Measurements from ENCODE around the gene EIF3A. TPM values are rescaled to one million over a fixed set of nuclear protein-coding genes. Genes with fewer than 3 reads are reported as not detected.

Gene EIF3A
- polyA plus RNA-seq (2013, experiment 1 of 2): 130 TPM
- polyA plus RNA-seq (2013, experiment 2 of 2): 144 TPM

DNA sequence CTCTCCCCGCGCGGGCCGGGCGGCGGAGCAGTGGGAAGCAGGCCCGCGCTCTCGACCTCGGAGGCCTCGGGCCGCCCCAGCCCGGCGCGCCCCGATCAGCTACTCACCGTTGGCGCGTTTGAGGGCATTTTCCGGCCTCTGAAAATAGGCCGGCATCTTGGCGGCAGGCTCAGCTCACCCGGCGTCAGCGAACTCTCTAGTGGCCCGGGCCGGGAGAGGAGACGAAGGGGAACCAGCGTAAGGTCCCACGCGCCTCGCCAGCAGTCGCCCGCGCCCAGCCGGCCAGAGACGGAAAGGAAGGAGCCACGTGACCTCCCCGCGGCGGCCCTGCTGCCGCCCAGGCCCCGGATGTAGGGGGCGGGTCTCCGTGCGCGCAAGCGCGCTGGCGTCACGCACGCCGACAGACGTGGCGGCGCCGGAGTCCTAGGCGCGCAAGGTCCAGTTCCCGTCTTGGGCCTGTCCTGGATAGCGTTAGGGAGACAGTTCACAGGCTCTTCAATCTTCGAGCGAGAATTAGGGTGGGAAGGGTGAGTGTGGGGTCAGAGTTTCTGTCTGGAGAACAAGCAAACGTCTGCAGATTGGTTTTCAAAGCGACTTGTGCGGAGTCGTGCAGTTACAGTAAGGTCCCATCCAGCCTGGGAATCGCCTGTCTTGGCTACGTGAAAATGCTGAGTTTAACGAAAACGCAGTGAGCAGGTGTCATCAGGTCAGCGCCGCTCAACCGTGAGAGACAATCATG, at the start of gene EIF3A:
Gene EIF3A, minus strand, starts transcription at position 297 of the 739 bp plus-strand sequence. Its CDS starts 141 bp downstream, at position 156.
- WGBS, 2 experiments (ENCODE audit: insufficient coverage in 2 of 2): 0 to 1% methylated on average over 49 to 56 of the region's 74 CpGs
- Histone ChIP-seq H3K36me3 (ENCODE audit: control insufficient read depth, insufficient read depth, low read length) (peaks cover 30% of the 10 kb centered on the region), H3K4me1 (ENCODE audit: control insufficient read depth, insufficient read depth, low read length, poor library complexity, severe bottlenecking) (no peaks in the 10 kb centered on the region), H3K27ac (ENCODE audit: low read depth, low read length, severe bottlenecking) (peak within 1 kb of the TSS; percentile 99), H3K4me3 (ENCODE audit: extremely low read depth, insufficient read depth, low read length, poor library complexity, severe bottlenecking) (peak within 1 kb of the TSS; percentile 97), H3K9me3 (ENCODE audit: control insufficient read depth, low read length) (no peaks in the 10 kb centered on the region)

- Histone ChIP-seq H3K9me3 (ENCODE audit: control insufficient read depth, low read length) (no peaks in the 10 kb centered on the region), H3K4me1 (ENCODE audit: control insufficient read depth, insufficient read depth, low read length, poor library complexity, severe bottlenecking) (no peaks in the 10 kb centered on the region), H3K36me3 (ENCODE audit: control insufficient read depth, insufficient read depth, low read length) (peaks cover 96% of the 10 kb centered on the region), H3K27ac (ENCODE audit: low read depth, low read length, severe bottlenecking) (no peak overlapping the region), H3K4me3 (ENCODE audit: extremely low read depth, insufficient read depth, low read length, poor library complexity, severe bottlenecking) (no peak overlapping the region)
- WGBS, 2 experiments (ENCODE audit: insufficient coverage in 2 of 2): 100% methylated on average over 1 of the region's 4 CpGs
These were observed 49.1 kb upstream of the EIF3A start for GRCh38 chr10:119129721-119130120.

GRCh38 chr10:119125942-119126341, 45.3 kb upstream of the EIF3A start:
- WGBS, 2 experiments (ENCODE audit: insufficient coverage in 2 of 2): 100% methylated on average over 1 to 2 of the region's 2 CpGs
- Histone ChIP-seq H3K4me1 (ENCODE audit: control insufficient read depth, insufficient read depth, low read length, poor library complexity, severe bottlenecking) (no peaks in the 10 kb centered on the region), H3K4me3 (ENCODE audit: extremely low read depth, insufficient read depth, low read length, poor library complexity, severe bottlenecking) (no peak overlapping the region), H3K36me3 (ENCODE audit: control insufficient read depth, insufficient read depth, low read length) (peaks cover 99% of the 10 kb centered on the region), H3K9me3 (ENCODE audit: control insufficient read depth, low read length) (no peaks in the 10 kb centered on the region), H3K27ac (ENCODE audit: low read depth, low read length, severe bottlenecking) (no peak overlapping the region)

DNA sequence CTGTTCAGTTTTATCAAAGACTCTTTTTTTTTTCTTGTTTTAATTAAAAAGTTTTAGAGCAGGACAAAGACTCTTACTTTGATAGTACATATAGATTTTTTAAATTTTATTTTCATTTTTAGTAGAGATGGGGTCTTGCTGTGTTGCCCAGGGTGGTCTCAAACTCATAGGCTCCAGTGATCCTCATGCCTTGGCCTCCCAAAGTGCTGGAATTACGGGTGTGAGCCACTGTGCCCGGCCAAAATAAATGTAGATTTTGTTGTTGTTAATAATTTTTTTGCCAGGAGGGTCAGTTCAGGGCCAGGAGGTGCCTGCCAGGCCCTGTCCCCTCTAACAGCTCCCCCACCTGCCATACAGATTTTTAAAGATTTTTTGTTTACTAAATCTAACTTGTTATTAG, 40.3 kb upstream of the EIF3A start:
- peaks cover 3% of the 10 kb centered on the region for H3K4me1 ChIP-seq (ENCODE audit: control insufficient read depth, insufficient read depth, low read length, poor library complexity, severe bottlenecking)
- H3K9me3 ChIP-seq (ENCODE audit: control insufficient read depth, low read length): no peaks in the 10 kb centered on the region
- no peak overlapping the region for H3K27ac ChIP-seq (ENCODE audit: low read depth, low read length, severe bottlenecking)
- WGBS, 2 experiments (ENCODE audit: insufficient coverage in 2 of 2): 100% methylated on average over 1 to 2 of the region's 2 CpGs
- no peak overlapping the region for H3K4me3 ChIP-seq (ENCODE audit: extremely low read depth, insufficient read depth, low read length, poor library complexity, severe bottlenecking)
- peaks cover 94% of the 10 kb centered on the region for H3K36me3 ChIP-seq (ENCODE audit: control insufficient read depth, insufficient read depth, low read length)

GRCh38 chr10:119120413-119120867, 39.8 kb upstream of the EIF3A start:
- H3K4me1 ChIP-seq (ENCODE audit: control insufficient read depth, insufficient read depth, low read length, poor library complexity, severe bottlenecking): peaks cover 5% of the 10 kb centered on the region
- H3K36me3 ChIP-seq (ENCODE audit: control insufficient read depth, insufficient read depth, low read length): peaks cover 94% of the 10 kb centered on the region
- no peak overlapping the region for H3K27ac ChIP-seq (ENCODE audit: low read depth, low read length, severe bottlenecking)
- H3K4me3 ChIP-seq (ENCODE audit: extremely low read depth, insufficient read depth, low read length, poor library complexity, severe bottlenecking): no peak overlapping the region
- H3K9me3 ChIP-seq (ENCODE audit: control insufficient read depth, low read length): no peaks in the 10 kb centered on the region
- WGBS, 2 experiments (ENCODE audit: insufficient coverage in 2 of 2): 93 to 100% methylated on average over 1 to 3 of the region's 4 CpGs

- Histone ChIP-seq H3K9me3 (ENCODE audit: control insufficient read depth, low read length) (no peaks in the 10 kb centered on the region), H3K4me3 (ENCODE audit: extremely low read depth, insufficient read depth, low read length, poor library complexity, severe bottlenecking) (no peak overlapping the region), H3K36me3 (ENCODE audit: control insufficient read depth, insufficient read depth, low read length) (peaks cover 94% of the 10 kb centered on the region), H3K4me1 (ENCODE audit: control insufficient read depth, insufficient read depth, low read length, poor library complexity, severe bottlenecking) (peaks cover 5% of the 10 kb centered on the region), H3K27ac (ENCODE audit: low read depth, low read length, severe bottlenecking) (no peak overlapping the region)
- WGBS, 2 experiments (ENCODE audit: insufficient coverage in 2 of 2): 100% methylated on average over 1 of the region's 1 CpG; no CpG with 5 or more reads in 1 of the 2 experiments
These were observed 38.8 kb upstream of the EIF3A start for GRCh38 chr10:119119400-119119799.

GRCh38 chr10:119118231-119118630, 37.6 kb upstream of the EIF3A start:
- H3K9me3 ChIP-seq (ENCODE audit: control insufficient read depth, low read length): no peaks in the 10 kb centered on the region
- peaks cover 92% of the 10 kb centered on the region for H3K36me3 ChIP-seq (ENCODE audit: control insufficient read depth, insufficient read depth, low read length)
- no peak overlapping the region for H3K27ac ChIP-seq (ENCODE audit: low read depth, low read length, severe bottlenecking)
- no peak overlapping the region for H3K4me3 ChIP-seq (ENCODE audit: extremely low read depth, insufficient read depth, low read length, poor library complexity, severe bottlenecking)
- WGBS, 2 experiments (ENCODE audit: insufficient coverage in 2 of 2): 100% methylated on average over 2 of the region's 5 CpGs
- H3K4me1 ChIP-seq (ENCODE audit: control insufficient read depth, insufficient read depth, low read length, poor library complexity, severe bottlenecking): peaks cover 10% of the 10 kb centered on the region

DNA sequence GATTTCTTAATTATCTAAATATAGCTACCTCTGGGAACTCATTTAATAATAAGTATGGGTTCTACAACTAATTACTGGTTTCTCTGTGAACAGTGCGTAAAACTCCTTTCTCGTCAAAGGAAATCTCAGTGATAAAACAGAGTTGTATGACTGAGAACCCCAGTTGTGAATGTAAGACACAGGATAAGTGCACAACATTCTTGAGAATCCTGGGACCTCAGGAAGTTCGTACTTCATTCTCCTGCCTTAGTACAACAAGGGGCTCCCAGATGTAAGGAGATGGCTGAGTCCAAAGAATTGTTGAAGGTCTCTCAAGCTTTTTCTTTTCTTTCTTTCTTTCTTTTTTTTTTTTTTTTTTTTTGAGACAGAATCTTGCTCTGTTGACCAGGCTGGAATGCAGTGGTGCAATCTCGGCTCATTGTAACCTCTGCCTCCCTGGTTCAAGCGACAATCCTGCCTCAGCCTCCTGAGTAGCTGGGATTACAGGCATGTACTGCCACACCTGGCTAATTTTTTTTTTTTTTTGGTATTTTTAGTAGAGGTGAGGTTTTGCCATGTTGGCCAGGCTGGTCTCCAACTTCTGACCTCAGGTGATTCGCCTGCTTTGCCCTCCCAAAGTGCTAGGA, 35.8 kb upstream of the EIF3A start:
- no peak overlapping the region for H3K4me3 ChIP-seq (ENCODE audit: extremely low read depth, insufficient read depth, low read length, poor library complexity, severe bottlenecking)

DNA sequence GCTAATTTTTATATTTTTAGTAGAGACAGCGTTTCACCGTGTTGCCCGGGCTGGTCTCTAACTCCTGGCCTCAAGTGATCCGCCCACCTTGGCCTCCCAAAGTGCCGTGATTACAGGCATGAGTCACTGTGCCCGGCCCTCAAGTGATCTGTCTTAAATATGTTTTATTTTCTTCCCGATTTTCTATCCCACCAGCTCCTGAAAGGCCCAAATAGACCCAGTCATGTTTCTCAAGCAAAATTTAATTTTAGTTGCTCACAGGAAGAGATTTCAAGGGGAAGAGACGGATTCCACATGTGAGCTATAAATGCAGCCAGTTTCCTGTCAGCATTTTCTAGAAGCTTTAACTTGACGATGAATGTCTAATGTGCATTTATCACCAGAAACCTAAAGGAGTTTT, 35.3 kb upstream of the EIF3A start:
- Histone ChIP-seq H3K27ac (ENCODE audit: low read depth, low read length, severe bottlenecking) (peak overlapping the region; percentile 30), H3K4me1 (ENCODE audit: control insufficient read depth, insufficient read depth, low read length, poor library complexity, severe bottlenecking) (peaks cover 12% of the 10 kb centered on the region)

More for the DNA sequence above, 35.8 kb upstream of the EIF3A start:
- H3K27ac ChIP-seq (ENCODE audit: low read depth, low read length, severe bottlenecking): peak overlapping the region; percentile 30
- peaks cover 90% of the 10 kb centered on the region for H3K36me3 ChIP-seq (ENCODE audit: control insufficient read depth, insufficient read depth, low read length)
- peaks cover 12% of the 10 kb centered on the region for H3K4me1 ChIP-seq (ENCODE audit: control insufficient read depth, insufficient read depth, low read length, poor library complexity, severe bottlenecking)
- H3K9me3 ChIP-seq (ENCODE audit: control insufficient read depth, low read length): no peaks in the 10 kb centered on the region
- 93 to 96% methylated on average over 4 to 5 of the region's 6 CpGs for WGBS, 2 experiments (ENCODE audit: insufficient coverage in 2 of 2)

DNA sequence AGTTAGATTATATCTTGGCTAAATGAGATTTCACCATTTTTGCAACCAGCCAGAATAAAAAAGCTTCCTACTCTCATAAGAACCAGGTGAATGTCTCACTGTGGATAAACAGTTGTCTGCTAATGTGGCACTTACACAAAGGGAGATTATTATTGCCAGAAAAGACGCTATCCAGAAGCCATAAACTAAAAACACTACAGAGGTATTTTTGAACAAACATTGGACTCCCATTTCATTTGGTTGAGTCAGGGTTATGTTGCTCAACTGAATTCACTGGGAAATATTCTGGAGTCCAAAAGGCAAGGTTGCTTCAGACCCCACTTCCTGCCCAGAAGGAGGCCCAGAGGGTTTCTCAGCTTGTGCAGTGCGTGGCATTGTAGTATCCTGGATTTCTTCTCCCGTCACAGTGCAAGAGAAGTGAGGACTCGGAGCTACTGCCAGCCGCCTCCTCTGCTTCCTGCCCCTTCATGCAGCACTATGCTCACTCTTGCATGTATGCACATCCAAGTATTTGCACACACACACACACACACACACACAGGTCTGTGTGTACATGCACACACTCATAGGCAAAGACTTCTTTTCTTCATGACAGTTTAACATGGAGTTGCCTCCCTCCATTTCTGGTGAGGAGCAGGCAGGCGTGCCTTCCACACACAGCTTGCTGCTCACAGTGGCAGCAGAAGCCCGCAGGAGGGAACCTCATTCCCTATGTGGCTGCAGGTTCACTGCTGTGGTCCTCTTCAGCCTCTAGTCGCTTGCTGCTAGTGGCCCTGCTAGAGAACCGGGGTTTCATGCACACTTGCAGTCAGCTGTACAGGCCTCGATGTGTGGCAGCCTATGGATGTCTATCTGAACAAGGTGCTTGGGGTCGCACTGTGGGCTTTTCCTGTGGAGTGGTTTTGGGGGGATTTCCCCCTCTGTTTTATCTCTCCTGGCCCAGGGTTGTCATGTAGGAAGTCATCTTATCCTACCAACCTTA, 33.4 kb upstream of the EIF3A start:
- WGBS, 2 experiments (ENCODE audit: insufficient coverage in 2 of 2): 95 to 97% methylated on average over 7 to 8 of the region's 11 CpGs
- H3K4me1 ChIP-seq (ENCODE audit: control insufficient read depth, insufficient read depth, low read length, poor library complexity, severe bottlenecking): peaks cover 12% of the 10 kb centered on the region
- H3K9me3 ChIP-seq (ENCODE audit: control insufficient read depth, low read length): no peaks in the 10 kb centered on the region
- H3K4me3 ChIP-seq (ENCODE audit: extremely low read depth, insufficient read depth, low read length, poor library complexity, severe bottlenecking): no peak overlapping the region
- H3K36me3 ChIP-seq (ENCODE audit: control insufficient read depth, insufficient read depth, low read length): peaks cover 90% of the 10 kb centered on the region
- no peak overlapping the region for H3K27ac ChIP-seq (ENCODE audit: low read depth, low read length, severe bottlenecking)

More for the DNA sequence above, 35.3 kb upstream of the EIF3A start:
- Histone ChIP-seq H3K36me3 (ENCODE audit: control insufficient read depth, insufficient read depth, low read length) (peaks cover 90% of the 10 kb centered on the region), H3K4me3 (ENCODE audit: extremely low read depth, insufficient read depth, low read length, poor library complexity, severe bottlenecking) (no peak overlapping the region), H3K9me3 (ENCODE audit: control insufficient read depth, low read length) (no peaks in the 10 kb centered on the region)
- WGBS, 2 experiments (ENCODE audit: insufficient coverage in 2 of 2): 91% methylated on average over 7 of the region's 9 CpGs

Data from mesodermal cell (in vitro differentiated cells).